HepG2 (cell line): Measurements from ENCODE around the gene EVA1A. TPM values are rescaled to one million over a fixed set of nuclear protein-coding genes. Genes with fewer than 3 reads are reported as not detected.

Source experiments
- BORCS8-MEF2B ChIP-seq: sonication (generic); formaldehyde crosslinking; IDR thresholded peaks from 2 replicates; pipeline ENCODE4 v1.8.0; 2022; ENCODE audit warnings: mild to moderate bottlenecking, missing genetic modification reagents
- BRD4 ChIP-seq: sonication (generic); formaldehyde crosslinking; IDR thresholded peaks from 2 replicates; pipeline ENCODE4 v1.4.0; 2020; ENCODE audit warnings: missing genetic modification reagents
- FOXJ3 ChIP-seq: sonication (generic); formaldehyde crosslinking; IDR thresholded peaks from 2 replicates; pipeline ENCODE4 v1.4.0; 2020; ENCODE audit warnings: missing genetic modification reagents, mild to moderate bottlenecking, borderline replicate concordance
- GTF3A ChIP-seq: sonication (generic); formaldehyde crosslinking; conservative IDR thresholded peaks from 2 replicates; pipeline ENCODE4 v1.4.0; 2020; ENCODE audit warnings: mild to moderate bottlenecking, missing genetic modification reagents
- HNRNPK ChIP-seq: fragments of 200-400 bp; formaldehyde crosslinking; IDR thresholded peaks from 2 replicates; pipeline ENCODE4 v1.6.1; 2018; ENCODE audit warnings: low read length, low read depth, moderate library complexity, mild to moderate bottlenecking; ENCODE audit not compliant: poor library complexity, severe bottlenecking
- HNRNPL ChIP-seq: fragments of 200-400 bp; formaldehyde crosslinking; IDR thresholded peaks from 2 replicates; pipeline ENCODE4 v1.6.1; 2017; ENCODE audit warnings: mild to moderate bottlenecking, low read depth, low read length
- HOMEZ ChIP-seq: IDR thresholded peaks from 2 replicates; pipeline ENCODE4 v1.6.1; 2016; ENCODE audit warnings: low read depth
- MAFK ChIP-seq, 2 experiments: IDR thresholded peaks in 1 of 2; conservative IDR thresholded peaks in 1 of 2; 2 replicates each; pipeline ENCODE4 v1.6.1; 2011; ENCODE audit warnings: improper control_type of control experiment in 2 of 2, low read length in 2 of 2
- NR2C2 ChIP-seq: sonication (generic); formaldehyde crosslinking; IDR thresholded peaks from 2 replicates; pipeline ENCODE4 v1.4.0; 2020; ENCODE audit warnings: missing genetic modification reagents, mild to moderate bottlenecking, moderate library complexity, borderline replicate concordance
- PAX8 ChIP-seq: sonication (generic); formaldehyde crosslinking; IDR thresholded peaks from 2 replicates; pipeline ENCODE4 v1.8.0; 2022; ENCODE audit warnings: mild to moderate bottlenecking, missing genetic modification reagents, borderline replicate concordance
- POLR2G ChIP-seq: fragments of 200-400 bp; formaldehyde crosslinking; IDR thresholded peaks from 2 replicates; pipeline ENCODE4 v1.6.1; 2018; ENCODE audit warnings: mild to moderate bottlenecking, low read depth, low read length, moderate library complexity
- RBM22 ChIP-seq: fragments of 200-400 bp; formaldehyde crosslinking; optimal IDR thresholded peaks from 2 replicates; pipeline ENCODE3; 2017; ENCODE audit warnings: mild to moderate bottlenecking, low read length, moderate library complexity
- SNAI1 ChIP-seq: sonication (generic); formaldehyde crosslinking; IDR thresholded peaks from 2 replicates; pipeline ENCODE4 v1.5.0; 2020; ENCODE audit warnings: mild to moderate bottlenecking, missing genetic modification reagents, borderline replicate concordance
- SRSF1 ChIP-seq: fragments of 200-400 bp; formaldehyde crosslinking; optimal IDR thresholded peaks from 2 replicates; pipeline ENCODE3; 2017; ENCODE audit warnings: mild to moderate bottlenecking, low read depth, low read length, moderate library complexity
- TP53 ChIP-seq: sonication (generic); formaldehyde crosslinking; conservative IDR thresholded peaks from 2 replicates; pipeline ENCODE4 v1.4.0; 2020; ENCODE audit warnings: missing genetic modification reagents
- ZNF274 ChIP-seq: sonication (generic); formaldehyde crosslinking; IDR thresholded peaks from 2 replicates; pipeline ENCODE4 v1.5.1; 2020; ENCODE audit warnings: mild to moderate bottlenecking, missing genetic modification reagents
- ZNF33A ChIP-seq: sonication (generic); formaldehyde crosslinking; IDR thresholded peaks from 2 replicates; pipeline ENCODE4 v1.5.1; 2020; ENCODE audit warnings: missing genetic modification reagents, mild to moderate bottlenecking, moderate library complexity, borderline replicate concordance
- ZNF746 ChIP-seq: sonication (generic); formaldehyde crosslinking; IDR thresholded peaks from 2 replicates; pipeline ENCODE4 v1.8.0; 2022; ENCODE audit warnings: mild to moderate bottlenecking, missing genetic modification reagents
- polyA plus RNA-seq, 8 experiments: library from polyadenylated mRNA; depleted of rRNA in 3 of 8; stranded (reverse) in 7 of 8; unstranded in 1 of 8; fragments of >200 nt; fragmentation: Illumina TruSeq in 4 of 8; extraction: Trizol in 4 of 8; gene quantifications; 2 replicates each; pipeline versions ENCODE4 v1.2.1 to v1.2.3, GENCODE V29; 2011 to 2016; ENCODE audit warnings: low read depth in 4 of 8, missing spikeins in 1 of 8, mixed read lengths in 1 of 8; ENCODE audit not compliant: insufficient read depth in 1 of 8
- total RNA-seq, 5 experiments: library from RNA; depleted of rRNA; stranded (reverse); fragments of >200 nt; fragmentation: Illumina TruSeq; extraction: Trizol; gene quantifications; 2 replicates each; pipeline ENCODE4 v1.2.3, GENCODE V29; 2016; ENCODE audit warnings: low read depth in 1 of 5
- TF ChIP-seq, protein P1 (sequence below): sonication (generic); formaldehyde crosslinking; IDR thresholded peaks from 2 replicates; pipeline ENCODE4 v1.4.0; 2020; ENCODE audit warnings: missing genetic modification reagents
- TF ChIP-seq, protein P2 (sequence below): sonication (generic); formaldehyde crosslinking; IDR thresholded peaks from 2 replicates; pipeline ENCODE4 v1.8.1; 2023; ENCODE audit warnings: mild to moderate bottlenecking, missing genetic modification reagents
- TF ChIP-seq, protein P3 (sequence below): sonication (generic); formaldehyde crosslinking; conservative IDR thresholded peaks from 2 replicates; pipeline ENCODE4 v1.8.0; 2022; ENCODE audit warnings: mild to moderate bottlenecking, moderate library complexity, missing genetic modification reagents

EVA1A gene
- total and polyA plus RNA-seq, 2 of the 13 experiments (the other 11 are each of a cell fraction or from before 2014, with no cell fraction given), result 57.5 to 57.8 TPM

DNA sequence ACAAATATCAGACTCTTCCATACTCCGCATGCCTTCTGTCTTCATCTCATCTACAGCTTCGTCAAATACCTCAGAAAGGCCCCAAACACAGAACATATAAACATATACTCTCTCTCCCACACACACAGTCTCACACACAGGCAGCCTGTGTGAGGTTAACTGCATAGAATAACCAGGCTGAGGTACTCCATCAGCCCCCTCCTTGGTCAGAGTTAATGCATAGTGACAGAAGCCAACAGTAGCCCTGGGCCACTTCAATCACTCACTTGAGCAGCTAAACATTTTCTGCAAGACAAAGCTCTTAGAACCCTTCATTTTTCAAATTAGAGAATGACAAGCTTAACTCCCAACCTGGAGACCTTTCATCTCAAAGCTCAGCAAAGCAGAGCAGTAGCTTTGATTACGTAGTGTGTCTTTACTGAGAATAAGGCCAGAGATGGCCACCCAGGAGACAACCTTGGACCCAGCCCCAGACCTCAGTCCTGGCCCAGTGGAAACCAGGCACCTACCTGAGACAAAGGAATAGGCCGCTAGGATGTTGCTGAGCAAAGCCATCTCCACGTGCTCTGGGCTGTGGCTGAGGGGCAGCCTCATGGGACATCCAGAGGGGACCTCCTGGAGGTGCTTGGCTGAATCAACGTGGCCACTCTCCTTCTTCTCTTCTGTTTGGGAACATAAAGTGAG, 43.0 kb downstream of the EVA1A start (continued):
- TF ChIP-seq HOMEZ (CRISPR knock-in tag) (no peak), PAX8 (CRISPR knock-in tag) (no peak), RBM22 (peak; percentile 90), POLR2G (peak; percentile 54; the same call in 1 of the 2 replicates), NR2C2 (CRISPR knock-in tag) (0 out of 2 replicates have a peak, but pooled peaks have one; percentile 4), ZNF746 (CRISPR knock-in tag) (no peak), MAFK (conservative IDR thresholded peaks at IDR 0.05 in 1 of 2, IDR thresholded peaks at IDR 0.05 in 1 of 2; ENCODE audit: low read length in 2 of 2) (no peak), SRSF1 (no peak), FOXJ3 (no peak), TP53 (CRISPR knock-in tag) (no peak), HNRNPK (no peak), HNRNPL (no peak), BORCS8-MEF2B (no peak), GTF3A (CRISPR knock-in tag) (no peak), ZNF33A (no peak), BRD4 (CRISPR knock-in tag) (peak; percentile 48; the same call in 1 of the 2 replicates), SNAI1 (CRISPR knock-in tag) (no peak), ZNF274 (CRISPR knock-in tag) (0 out of 2 replicates have a peak, but pooled peaks have one; percentile 52)
- TF ChIP-seq, protein P1, sequence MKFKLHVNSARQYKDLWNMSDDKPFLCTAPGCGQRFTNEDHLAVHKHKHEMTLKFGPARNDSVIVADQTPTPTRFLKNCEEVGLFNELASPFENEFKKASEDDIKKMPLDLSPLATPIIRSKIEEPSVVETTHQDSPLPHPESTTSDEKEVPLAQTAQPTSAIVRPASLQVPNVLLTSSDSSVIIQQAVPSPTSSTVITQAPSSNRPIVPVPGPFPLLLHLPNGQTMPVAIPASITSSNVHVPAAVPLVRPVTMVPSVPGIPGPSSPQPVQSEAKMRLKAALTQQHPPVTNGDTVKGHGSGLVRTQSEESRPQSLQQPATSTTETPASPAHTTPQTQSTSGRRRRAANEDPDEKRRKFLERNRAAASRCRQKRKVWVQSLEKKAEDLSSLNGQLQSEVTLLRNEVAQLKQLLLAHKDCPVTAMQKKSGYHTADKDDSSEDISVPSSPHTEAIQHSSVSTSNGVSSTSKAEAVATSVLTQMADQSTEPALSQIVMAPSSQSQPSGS (CRISPR knock-in tag), result no peak
- TF ChIP-seq, protein P2, sequence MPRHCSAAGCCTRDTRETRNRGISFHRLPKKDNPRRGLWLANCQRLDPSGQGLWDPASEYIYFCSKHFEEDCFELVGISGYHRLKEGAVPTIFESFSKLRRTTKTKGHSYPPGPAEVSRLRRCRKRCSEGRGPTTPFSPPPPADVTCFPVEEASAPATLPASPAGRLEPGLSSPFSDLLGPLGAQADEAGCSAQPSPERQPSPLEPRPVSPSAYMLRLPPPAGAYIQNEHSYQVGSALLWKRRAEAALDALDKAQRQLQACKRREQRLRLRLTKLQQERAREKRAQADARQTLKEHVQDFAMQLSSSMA (CRISPR knock-in tag), result peak; percentile 74; the same call in 1 of the 2 replicates
- TF ChIP-seq, protein P3, sequence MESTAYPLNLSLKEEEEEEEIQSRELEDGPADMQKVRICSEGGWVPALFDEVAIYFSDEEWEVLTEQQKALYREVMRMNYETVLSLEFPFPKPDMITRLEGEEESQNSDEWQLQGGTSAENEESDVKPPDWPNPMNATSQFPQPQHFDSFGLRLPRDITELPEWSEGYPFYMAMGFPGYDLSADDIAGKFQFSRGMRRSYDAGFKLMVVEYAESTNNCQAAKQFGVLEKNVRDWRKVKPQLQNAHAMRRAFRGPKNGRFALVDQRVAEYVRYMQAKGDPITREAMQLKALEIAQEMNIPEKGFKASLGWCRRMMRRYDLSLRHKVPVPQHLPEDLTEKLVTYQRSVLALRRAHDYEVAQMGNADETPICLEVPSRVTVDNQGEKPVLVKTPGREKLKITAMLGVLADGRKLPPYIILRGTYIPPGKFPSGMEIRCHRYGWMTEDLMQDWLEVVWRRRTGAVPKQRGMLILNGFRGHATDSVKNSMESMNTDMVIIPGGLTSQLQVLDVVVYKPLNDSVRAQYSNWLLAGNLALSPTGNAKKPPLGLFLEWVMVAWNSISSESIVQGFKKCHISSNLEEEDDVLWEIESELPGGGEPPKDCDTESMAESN, result no peak
